Inflammatory macrophage treated with lipopolysaccharide for 4 hours (primary cell): ENCODE results near the gene ADGRB2.
A peak's percentile ranks its signal among the peaks of the same experiment; 100 is the strongest.

Source experiments
- DNase-seq: peaks from one replicate; pipeline ENCODE4 v3.0.0-alpha.2; 2020

The ADGRB2 gene

GRCh38 chr1:31699341-31699891, 64.7 kb downstream of the ADGRB2 start:
- DNase-seq: no peak

- DNase-seq: no peak
These were observed 66.7 kb downstream of the ADGRB2 start for GRCh38 chr1:31697369-31697984.

GRCh38 chr1:31696242-31696641, 67.9 kb downstream of the ADGRB2 start:
- DNase-seq: no peak

- DNase-seq: no peak
These were observed 68.8 kb downstream of the ADGRB2 start for GRCh38 chr1:31695327-31695726.

- no peak for DNase-seq
These were observed 69.2 kb downstream of the ADGRB2 start for GRCh38 chr1:31694964-31695313.

DNA sequence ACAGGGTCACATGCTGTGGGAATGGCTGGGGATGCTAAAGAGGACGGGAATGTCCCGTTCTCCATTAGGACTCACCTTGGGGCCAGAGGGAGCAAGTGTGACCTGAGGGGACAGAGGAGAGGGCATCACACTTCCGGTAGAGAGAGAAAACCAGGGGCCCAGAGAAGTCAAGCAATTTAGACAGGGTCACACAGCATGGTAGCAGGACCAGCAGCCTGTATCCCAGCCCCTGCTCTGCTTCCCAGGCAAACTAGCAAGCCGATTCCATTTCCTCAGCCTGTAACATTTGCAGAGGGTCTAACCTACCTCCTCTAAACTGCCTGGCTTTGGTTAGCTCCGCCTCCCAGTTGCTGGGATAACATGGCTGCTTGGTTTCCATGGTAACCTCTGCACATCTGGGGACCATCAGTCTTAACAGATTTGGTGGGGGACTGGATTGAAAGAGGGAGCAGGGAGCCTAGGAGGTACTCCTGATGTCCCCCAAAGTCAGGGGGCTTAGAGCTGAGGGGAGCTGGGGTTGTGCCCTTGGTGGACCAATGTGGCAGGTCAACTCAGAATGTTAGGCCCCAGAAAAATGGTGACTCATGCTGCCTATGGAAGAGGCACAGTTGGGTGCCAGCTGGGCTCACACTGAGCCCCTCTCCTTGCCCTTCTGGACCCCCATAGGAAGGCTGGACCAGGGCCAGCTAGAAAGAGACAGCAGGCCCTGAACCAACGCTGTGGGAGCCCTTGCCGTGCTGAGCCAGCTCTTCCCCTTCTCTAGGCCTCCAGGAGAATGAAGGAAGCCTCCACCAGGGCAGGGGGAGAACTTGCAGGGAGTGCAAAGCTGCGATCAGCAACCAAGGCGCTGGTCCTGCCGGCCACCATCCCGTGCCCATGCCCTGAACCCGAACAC, 69.8 kb downstream of the ADGRB2 start:
- no peak for DNase-seq

DNA sequence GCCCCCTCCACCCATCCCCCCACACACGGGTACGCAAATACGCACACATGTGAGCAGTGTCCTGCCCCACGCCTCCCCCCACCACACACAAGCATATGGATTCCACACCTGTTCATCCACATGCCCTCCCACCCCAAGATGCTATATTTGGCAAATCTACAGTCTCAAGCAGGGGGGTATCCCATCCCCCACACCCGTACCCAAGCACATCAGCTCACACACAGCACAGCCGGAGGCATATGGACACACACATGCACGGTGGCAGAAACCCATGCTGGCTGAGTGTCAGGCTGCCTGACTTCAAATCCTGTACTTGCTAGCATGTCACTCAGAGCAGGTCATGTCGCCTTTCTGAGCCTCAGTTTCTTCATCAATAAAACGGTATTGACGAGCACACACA, 70.9 kb downstream of the ADGRB2 start:
- no peak for DNase-seq

DNA sequence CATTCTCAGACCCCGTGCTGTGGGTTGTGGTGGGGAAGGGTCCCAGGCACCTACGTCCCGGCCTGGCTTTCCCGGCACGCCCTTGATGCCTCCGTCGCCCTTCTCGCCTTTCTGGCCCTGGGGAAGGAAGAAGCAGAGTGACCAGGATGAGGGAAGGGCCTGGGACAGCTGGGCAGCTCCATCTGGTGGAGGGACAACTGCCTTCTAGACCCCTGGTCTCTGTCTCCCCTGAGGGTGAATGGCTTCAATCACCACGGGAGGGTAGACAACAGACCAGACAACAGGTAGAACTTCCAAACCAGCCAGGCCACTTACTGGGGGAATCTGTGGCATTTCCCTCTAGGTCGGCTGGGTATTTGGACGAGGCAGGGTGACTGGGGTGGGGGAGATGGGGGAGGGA, 72.2 kb downstream of the ADGRB2 start:
- no peak for DNase-seq

DNA sequence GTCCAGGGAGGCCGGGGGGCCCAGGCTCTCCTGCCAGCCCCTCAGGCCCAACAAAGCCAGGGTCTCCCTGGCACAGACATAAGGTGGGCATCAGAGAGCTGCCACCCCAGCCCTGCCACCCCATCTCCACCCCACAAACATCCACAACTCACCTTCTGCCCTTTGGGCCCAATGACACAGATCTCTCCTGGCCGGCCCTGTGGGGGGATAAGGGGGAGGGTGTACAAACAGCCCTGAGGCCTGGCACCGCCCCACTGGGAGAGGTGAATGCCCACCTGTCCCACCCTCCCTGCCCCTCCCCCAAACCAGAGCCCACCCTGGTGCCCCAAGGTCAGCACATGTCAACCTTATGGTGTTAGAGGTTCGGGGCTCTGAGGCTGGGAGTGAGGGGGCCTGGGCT, 72.7 kb downstream of the ADGRB2 start:
- DNase-seq: no peak

GRCh38 chr1:31690921-31691320, 73.2 kb downstream of the ADGRB2 start:
- no peak for DNase-seq

DNA sequence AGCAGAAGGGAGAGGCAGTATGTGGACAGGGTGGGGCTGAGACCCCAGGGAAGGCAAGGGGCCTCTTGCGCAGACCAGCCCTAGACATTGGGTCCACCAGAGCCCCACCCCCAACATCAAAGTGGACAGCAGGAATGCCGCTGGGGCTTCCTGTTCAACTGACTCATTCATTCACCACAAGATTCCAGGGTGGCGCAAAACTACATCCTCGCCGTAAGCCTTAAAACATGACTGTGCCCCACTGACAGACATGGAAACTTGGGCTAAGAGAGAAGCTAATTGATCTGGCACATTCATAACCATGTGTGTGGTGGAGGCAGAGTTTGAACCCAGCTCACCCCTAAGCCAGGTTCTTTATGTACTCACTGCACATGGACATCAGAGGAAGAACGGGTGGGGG, 74.3 kb downstream of the ADGRB2 start:
- DNase-seq: peak; percentile 48

- no peak for DNase-seq
These were observed 74.8 kb downstream of the ADGRB2 start for GRCh38 chr1:31689379-31689778.

DNA sequence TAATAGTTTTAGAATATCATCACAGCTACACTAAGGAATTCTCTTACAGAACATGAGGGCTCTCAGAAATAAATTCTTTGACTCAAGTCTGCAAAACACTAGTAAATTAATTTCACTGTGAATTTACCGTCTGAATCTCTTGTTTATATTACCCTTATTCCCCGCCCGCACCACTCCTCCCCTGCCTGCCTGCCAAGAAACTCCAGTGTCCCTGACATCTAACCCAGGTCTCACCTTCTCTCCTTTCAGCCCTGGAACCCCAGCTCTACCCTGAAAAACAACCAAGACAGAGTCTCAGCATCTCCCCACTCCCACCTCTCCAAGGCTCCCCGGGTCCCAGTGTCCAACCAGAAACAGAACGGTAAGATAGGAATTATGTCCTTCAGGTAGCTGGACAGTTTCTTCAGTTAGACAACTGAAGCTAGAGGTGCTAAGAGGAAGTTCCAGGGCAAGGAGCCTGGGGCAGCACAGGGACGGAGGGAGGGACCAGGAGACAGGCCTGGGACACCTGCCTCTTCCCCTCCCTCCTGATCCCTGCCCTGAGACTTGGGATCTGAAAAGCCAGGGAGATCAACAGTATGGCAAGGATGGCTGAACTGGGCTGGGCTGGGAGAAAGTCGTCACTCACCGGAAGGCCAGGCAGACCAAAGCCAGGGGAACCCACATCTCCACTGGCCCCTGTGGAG, 75.8 kb downstream of the ADGRB2 start:
- DNase-seq: no peak

- DNase-seq: no peak
These were observed 76.5 kb downstream of the ADGRB2 start for GRCh38 chr1:31687601-31688000.

GRCh38 chr1:31685795-31686194, 78.3 kb downstream of the ADGRB2 start:
- DNase-seq: no peak

DNA sequence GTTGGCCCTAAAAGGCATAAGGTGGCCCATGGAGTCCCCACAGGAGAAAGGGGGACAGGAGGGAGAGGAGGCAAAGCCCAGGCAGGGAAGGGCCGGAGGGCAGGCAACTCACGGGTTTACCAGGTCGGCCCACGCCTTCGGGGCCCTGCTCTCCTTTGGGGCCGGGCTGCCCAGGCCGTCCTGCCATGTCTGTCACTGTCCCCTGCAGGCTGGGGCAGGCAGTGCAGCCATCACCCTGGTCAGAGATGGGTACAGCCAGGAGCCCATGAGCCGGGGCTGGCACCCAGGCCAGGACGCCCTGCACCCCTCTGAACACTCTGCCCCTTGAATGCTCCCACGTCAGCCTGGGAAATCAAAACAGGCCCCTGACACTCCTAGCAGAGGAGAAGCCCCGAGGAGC, 80.1 kb downstream of the ADGRB2 start:
- DNase-seq: peak; percentile 18

GRCh38 chr1:31681415-31681814, 82.7 kb downstream of the ADGRB2 start:
- no peak for DNase-seq

DNA sequence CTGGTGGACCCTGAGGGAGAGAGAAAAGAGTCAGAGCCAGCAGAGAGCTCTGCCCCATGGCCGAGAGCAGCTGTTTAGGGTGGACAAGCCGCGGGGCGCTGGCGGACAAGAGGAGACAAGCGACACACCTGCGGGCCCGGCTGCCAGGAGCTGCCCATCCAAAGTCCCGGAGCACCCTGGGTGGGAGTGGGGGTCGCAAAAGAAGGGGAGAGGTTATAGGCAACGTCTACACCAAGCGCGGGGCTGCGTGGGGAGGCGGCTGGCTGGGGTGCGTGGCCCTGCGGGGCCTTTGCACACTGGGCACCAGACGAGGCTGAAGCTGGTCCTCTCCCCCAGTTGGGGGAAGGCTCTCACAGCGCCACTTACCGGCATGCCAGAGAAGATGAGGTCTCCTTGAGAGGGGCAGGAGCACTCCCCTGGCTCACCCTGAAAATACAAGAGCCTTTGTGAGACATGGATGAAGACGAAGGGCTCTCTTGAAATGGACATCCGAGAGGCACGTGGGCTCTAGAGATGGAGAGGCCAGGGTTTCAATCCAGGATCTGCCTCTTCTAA, 84.4 kb downstream of the ADGRB2 start:
- DNase-seq: no peak

DNA sequence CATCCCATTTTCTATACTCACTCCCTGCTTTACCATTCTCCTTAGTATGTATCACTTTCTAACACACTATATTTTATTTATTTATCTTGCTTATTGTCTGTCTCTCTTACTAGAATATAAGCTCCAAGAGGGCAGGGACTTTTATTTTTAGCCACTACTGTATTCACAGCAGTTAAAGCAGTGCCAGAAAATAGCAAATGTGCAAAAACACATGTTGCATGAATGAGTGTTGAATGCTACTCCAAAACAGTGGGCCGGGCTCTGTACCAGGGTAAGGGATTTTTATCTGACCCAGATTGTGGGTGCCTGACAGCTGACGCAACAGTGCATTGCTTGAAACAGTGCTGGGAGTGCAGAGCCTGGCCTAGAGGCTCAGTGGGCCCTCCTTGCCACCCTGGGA, 85.0 kb downstream of the ADGRB2 start:
- no peak for DNase-seq

- no peak for DNase-seq
These were observed 85.5 kb downstream of the ADGRB2 start for GRCh38 chr1:31678681-31679080.

- no peak for DNase-seq
These were observed 86.2 kb downstream of the ADGRB2 start for GRCh38 chr1:31677949-31678348.

- DNase-seq: no peak
These were observed 86.7 kb downstream of the ADGRB2 start for GRCh38 chr1:31677401-31677800.
